ENCODE measurements around the gene CAVIN1. TPM values are rescaled to one million over a fixed set of nuclear protein-coding genes. Genes with fewer than 3 reads are reported as not detected.
A peak's percentile ranks its signal among the peaks of the same experiment; 100 is the strongest.
"Not testable (repeated sequence)": the region's sequence is repeated elsewhere in the genome, so short reads cannot be mapped to it uniquely, and the experiment has no call there.

The CAVIN1 gene
- total RNA-seq, 3 donors from 2014 or later: 0.76 to 1.1 (median 0.92) TPM

DNA sequence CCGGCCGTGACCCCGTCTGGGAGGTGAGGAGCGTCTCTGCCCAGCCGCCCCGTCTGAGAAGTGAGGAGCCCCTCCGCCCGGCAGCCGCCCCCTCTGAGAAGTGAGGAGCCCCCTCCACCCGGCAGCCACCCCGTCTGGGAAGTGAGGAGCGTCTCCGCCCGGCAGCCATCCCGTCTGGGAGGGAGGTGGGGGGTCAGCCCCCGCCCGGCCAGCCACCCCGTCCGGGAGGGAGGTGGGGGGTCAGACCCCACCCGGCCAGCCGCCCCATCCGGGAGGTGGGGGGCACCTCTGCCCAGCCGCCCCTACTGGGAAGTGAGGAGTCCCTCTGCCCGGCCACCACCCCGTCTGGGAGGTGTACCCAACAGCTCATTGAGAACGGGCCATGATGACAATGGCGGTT is 26.1 kb upstream of the CAVIN1 start:
- not testable (repeated sequence) for H3K36me3 Mint-ChIP-seq (ENCODE audit: insufficient read depth); H3K4me3 Mint-ChIP-seq; ATAC-seq; H3K27me3 Mint-ChIP-seq (ENCODE audit: low read depth); DNase-seq; H3K4me1 Mint-ChIP-seq (ENCODE audit: low read depth); H3K9me3 Mint-ChIP-seq

DNA sequence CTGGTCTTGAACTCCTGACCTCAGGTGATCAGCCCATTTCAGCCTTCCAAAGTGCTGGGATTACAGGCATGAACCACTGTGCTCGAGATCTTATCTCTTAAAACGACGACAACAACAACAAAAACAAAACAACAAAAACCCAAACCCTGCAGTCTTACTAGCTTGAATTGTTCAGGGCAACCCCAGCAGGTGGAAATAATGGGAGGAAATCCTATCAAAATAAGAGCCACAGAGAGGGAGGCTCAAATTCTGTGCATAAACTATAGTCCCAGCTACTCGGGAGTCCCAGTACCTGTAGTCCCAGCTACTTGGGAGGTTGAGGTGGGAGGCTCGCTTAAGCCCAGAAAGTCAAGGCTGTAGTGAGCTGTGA is 19.1 kb upstream of the CAVIN1 start:
- no peak for DNase-seq
- Mint-ChIP-seq H3K4me3 (no peak overlapping the region), H3K36me3 (ENCODE audit: insufficient read depth) (no peaks in the 10 kb centered on the region), H3K27me3 (ENCODE audit: low read depth) (peaks cover 6% of the 10 kb centered on the region), H3K4me1 (ENCODE audit: low read depth) (peaks cover 15% of the 10 kb centered on the region), H3K9me3 (no peaks in the 10 kb centered on the region)
- ATAC-seq: no peak

DNA sequence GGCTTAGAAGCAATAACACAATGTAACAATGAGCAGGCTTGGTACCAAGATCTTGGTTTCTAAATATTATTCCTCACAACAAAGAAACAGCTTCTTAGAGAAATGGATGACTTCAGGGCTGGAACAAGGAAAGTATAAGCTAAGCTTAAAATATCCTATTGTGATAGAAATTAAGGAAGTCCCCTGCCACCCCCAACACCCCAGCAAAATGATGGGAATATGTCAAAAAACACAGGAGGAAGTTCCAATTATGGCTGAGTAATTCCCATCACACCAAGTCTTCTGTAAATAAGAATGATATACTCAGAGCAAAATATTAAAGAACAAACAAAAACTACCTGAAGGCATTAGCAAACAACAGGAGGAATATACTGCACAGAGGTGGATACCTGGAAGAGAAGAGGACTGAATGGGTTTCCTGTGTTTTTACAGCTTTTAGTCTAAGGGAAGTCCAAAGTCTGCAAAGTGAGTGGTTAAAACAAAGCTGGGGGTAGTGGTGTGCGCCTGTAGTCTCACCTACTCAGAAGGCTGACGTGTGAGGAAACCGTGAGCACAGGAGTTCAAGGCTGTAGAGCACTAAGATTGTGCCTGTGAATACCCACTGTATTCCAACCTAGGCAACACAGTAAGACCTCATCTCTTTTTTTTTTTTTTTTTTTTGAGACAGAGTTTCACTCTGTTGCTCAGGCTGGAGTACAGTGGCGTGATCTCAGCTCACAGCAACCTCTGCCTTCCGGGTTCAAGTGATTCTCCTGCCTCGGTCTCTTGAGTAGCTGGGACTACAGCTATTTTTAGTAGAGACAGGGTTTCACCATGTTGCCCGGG is 18.5 kb upstream of the CAVIN1 start:
- no peak overlapping the region for H3K4me3 Mint-ChIP-seq
- DNase-seq (no peak), ATAC-seq (peak in 1 of 2 donors; percentile 67)
- no peaks in the 10 kb centered on the region for H3K36me3 Mint-ChIP-seq (ENCODE audit: insufficient read depth)
- H3K27me3 Mint-ChIP-seq (ENCODE audit: low read depth): peaks cover 5% of the 10 kb centered on the region
- H3K4me1 Mint-ChIP-seq (ENCODE audit: low read depth): peaks cover 13% of the 10 kb centered on the region
- H3K9me3 Mint-ChIP-seq: no peaks in the 10 kb centered on the region

DNA sequence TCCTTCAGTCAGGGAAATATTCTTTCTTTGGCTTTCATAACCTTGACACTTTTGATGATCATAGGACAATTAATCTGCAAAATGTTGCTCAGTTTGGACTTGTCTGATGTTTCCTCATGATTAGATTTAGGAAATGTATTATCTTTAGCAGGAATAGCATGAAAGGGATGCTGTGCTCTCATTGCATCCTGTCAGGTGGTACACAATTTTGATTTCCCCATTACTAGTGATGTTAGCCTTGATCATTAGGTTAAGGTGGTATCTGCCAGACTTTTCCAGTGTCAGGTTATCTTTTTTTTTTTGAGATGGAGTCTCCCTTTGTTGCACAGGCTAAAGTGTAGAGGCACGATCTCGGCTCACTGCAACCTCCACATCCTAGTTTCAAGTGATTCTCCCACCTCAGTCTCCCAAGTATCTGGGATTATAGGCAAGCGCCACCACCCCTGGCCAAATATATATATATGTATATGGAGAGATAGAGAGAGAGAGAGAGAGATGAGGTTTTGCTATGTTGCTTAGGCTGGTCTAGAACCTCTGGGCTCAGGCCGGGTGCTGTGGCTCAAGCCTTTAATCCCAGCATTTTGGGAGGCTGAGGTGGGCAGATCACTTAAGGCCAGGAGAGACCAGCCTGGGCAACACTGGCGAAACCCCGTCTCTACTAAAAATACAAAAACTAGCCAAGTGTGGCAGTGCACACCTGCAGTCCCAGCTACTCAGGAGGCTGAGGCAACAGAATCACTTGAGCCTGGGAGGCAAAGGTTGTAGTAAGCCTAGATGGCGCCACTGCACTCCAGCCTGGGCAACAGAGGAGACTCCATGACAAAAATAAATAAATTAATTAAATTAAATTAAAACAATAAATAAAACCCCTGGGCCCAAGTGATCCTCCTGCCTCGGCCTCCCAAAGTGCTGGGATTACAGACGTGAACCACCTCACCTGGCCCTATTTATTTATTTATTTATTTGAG is 15.8 kb upstream of the CAVIN1 start:
- Mint-ChIP-seq H3K36me3 (ENCODE audit: insufficient read depth) (no peaks in the 10 kb centered on the region), H3K4me1 (ENCODE audit: low read depth) (peaks cover 11% of the 10 kb centered on the region), H3K4me3 (no peak overlapping the region), H3K27me3 (ENCODE audit: low read depth) (no peaks in the 10 kb centered on the region), H3K9me3 (no peaks in the 10 kb centered on the region)
- peak; percentile 30 for DNase-seq
- peak in 1 of 2 donors; percentile 62 for ATAC-seq

DNA sequence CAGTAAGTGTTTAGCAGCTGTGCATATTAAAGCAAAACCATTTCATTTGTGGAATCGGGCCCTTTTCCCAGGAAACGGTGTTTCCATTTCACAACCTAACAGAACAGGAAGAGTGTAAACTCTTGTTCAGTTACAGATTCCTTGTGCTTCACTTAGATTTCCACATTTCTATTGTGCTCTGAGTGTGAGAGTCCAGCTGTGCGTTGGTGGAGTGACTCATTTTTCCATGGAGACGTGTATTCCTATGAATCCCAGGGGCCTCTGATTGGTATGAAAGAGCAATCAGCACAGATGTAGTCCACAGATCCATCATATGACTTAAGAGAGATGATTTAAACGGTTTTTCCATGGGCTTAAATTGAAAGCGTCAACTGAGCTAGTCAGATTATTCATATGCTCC is 13.3 kb upstream of the CAVIN1 start:
- no peak for DNase-seq
- H3K4me3 Mint-ChIP-seq: no peak overlapping the region
- ATAC-seq: no peak
- H3K4me1 Mint-ChIP-seq (ENCODE audit: low read depth): peaks cover 1% of the 10 kb centered on the region
- no peaks in the 10 kb centered on the region for H3K36me3 Mint-ChIP-seq (ENCODE audit: insufficient read depth)
- H3K27me3 Mint-ChIP-seq (ENCODE audit: low read depth): no peaks in the 10 kb centered on the region
- H3K9me3 Mint-ChIP-seq: no peaks in the 10 kb centered on the region

DNA sequence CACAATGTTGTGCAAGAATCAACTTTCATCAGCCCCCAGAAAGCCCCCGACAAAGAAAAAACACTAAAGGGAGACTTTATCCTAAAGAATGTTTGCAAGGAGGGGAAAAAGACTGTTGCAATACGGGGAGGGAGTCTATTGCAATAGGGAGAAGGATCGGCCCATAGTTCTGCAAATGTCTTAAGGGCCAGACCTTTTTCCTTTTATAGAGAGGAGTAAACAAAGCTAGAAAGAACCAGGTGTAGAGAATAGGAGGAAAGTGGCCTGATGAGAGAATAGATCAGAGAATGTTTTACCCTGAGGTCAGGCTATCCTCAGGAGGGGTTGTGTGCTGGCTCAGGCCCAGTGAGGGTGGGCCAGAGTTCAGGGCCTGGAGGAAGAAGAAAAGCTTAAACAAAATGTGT is 8.7 kb upstream of the CAVIN1 start:
- Mint-ChIP-seq H3K27me3 (ENCODE audit: low read depth) (peaks cover 6% of the 10 kb centered on the region), H3K4me3 (no peak overlapping the region)
- no peak for ATAC-seq

DNA sequence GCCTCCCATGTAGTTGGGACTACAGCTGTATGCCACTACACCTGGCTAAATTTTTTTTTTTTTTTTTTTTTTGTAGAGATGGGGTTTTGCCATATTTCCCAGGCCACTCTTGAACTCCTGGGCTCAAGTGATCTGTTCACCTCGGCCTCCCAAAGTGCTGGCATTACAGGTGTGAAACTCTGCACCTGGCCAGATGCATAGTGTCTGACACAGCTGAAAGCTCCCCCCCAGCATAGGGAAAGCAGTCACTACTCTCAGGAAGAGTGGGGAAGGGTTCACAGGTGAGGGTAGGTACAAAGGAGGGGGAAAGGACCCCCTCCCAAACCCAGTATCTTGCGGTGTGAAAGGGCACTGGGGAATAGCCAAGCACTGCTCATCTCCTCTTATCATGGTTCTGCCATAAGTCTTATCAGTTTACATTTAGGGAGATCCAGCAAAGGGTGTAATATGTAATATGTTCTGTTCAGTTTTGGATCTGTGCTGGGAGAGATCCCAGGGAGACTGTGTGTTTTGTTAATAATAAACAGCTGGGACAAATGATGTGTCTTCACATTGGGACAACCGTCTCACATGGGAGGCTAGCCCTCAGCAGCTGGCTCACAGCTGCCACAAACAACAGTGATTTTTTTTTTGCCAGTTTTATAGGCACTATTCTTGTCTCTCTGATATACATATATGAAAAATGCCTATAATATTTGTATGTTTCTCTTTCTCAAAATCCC is 6.8 kb upstream of the CAVIN1 start:
- Mint-ChIP-seq H3K4me3 (no peak overlapping the region), H3K9me3 (no peaks in the 10 kb centered on the region), H3K27me3 (ENCODE audit: low read depth) (peaks cover 8% of the 10 kb centered on the region), H3K36me3 (ENCODE audit: insufficient read depth) (no peaks in the 10 kb centered on the region), H3K4me1 (ENCODE audit: low read depth) (no peaks in the 10 kb centered on the region)
- DNase-seq (no peak), ATAC-seq (no peak)

More for the DNA sequence above, 8.7 kb upstream of the CAVIN1 start:
- Mint-ChIP-seq H3K9me3 (no peaks in the 10 kb centered on the region), H3K36me3 (ENCODE audit: insufficient read depth) (no peaks in the 10 kb centered on the region), H3K4me1 (ENCODE audit: low read depth) (no peaks in the 10 kb centered on the region)
- no peak for DNase-seq

DNA sequence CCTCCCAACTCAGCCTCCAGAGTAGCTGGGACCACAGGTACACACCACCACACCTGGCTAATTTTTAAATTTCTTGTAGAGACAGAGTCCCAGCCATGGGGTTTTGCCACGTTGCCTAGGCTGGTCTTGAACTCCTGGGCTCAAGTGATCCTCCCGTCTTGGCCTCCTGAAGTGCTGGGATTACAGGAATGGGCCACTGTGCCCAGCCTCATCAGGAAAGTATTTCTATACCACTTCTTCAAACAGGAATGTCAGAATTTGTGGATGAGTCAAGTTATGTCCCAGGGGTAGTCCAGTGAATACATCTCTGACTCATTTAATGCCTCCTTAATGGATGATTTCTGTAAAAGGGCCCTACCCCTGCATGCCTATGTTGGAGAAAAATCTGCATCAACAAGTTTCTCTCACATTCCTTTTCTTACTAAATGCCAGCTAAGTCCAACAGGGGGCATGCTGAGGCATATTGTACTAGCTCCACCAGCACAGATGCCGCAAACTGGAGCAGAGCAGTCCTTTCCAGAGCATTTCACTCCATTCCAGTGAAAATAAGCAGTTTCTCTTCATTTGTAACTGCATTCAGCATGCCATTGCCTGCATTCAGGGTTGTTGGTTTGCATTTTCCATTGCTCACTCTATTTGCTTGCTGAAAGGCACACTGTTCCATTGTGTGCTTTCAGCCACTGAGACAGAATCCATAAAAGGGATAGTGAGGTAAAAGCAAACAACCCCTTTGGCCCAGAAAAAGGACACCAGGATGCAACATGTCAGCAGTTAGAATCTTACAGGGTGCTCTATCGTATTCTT is 5.3 kb upstream of the CAVIN1 start:
- DNase-seq: no peak
- Mint-ChIP-seq H3K27me3 (ENCODE audit: low read depth) (peaks cover 18% of the 10 kb centered on the region), H3K4me3 (no peak overlapping the region), H3K36me3 (ENCODE audit: insufficient read depth) (no peaks in the 10 kb centered on the region), H3K4me1 (ENCODE audit: low read depth) (peaks cover 2% of the 10 kb centered on the region), H3K9me3 (no peaks in the 10 kb centered on the region)
- ATAC-seq: peak; percentile 71

DNA sequence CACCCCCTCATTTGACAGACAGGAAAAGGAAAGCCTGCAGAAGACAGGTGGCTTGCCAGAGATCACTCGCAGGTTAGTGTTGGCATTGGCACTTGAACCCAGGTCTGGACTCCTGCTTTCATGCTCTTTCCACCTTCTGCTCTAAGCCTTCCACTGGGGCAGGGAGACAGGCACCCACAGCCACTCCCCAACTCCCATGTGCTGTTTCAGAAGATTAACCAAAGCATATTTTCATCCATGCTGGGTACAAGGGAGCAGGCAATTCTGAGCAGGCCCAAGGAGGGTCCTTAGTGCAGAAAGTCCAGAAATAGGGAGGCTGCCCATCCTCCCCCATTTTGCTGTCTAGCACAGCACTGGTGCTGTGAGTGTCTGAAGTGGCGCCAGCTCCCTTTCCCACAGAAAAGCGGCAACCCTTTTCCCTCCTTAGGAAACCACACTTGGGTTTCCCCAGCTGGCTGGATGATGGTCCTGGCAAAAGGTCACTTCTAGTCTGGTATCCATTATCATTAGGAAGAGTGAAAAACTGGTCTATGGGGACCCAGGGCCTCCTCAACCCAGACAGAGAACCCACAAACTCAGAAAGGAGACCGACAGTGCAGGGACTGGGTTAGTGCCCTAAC is 2.0 kb upstream of the CAVIN1 start:
- H3K4me1 Mint-ChIP-seq (ENCODE audit: low read depth): peaks cover 11% of the 10 kb centered on the region

DNA sequence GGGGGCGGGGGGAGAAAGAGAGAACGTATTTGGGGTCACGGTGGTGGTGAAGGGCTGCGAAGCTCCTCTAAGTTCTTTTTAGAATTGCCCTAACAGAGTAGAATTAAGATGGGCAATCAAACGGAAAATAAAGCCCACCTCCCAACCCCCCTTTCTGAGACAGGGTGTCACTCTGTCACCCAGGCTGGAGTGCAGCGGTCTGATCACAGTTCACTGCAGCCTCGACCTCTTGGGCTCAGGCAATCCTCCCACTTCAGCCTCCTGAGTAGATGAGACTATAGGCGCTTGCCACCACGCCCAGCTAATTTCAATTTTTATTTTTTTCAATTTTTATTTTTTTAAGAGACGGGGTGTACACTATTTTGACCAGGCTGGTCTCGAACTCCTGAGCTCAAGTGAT is 710 bp upstream of the CAVIN1 start:
- Mint-ChIP-seq H3K9me3 (no peaks in the 10 kb centered on the region), H3K4me1 (ENCODE audit: low read depth) (peaks cover 11% of the 10 kb centered on the region), H3K4me3 (no peak overlapping the region), H3K36me3 (ENCODE audit: insufficient read depth) (no peaks in the 10 kb centered on the region), H3K27me3 (ENCODE audit: low read depth) (peaks cover 35% of the 10 kb centered on the region)
- DNase-seq: no peak
- ATAC-seq: no peak

More for the DNA sequence above, 2.0 kb upstream of the CAVIN1 start:
- H3K4me3 Mint-ChIP-seq: no peak overlapping the region
- DNase-seq: no peak
- H3K27me3 Mint-ChIP-seq (ENCODE audit: low read depth): peaks cover 35% of the 10 kb centered on the region
- no peaks in the 10 kb centered on the region for H3K9me3 Mint-ChIP-seq
- ATAC-seq: no peak
- no peaks in the 10 kb centered on the region for H3K36me3 Mint-ChIP-seq (ENCODE audit: insufficient read depth)

DNA sequence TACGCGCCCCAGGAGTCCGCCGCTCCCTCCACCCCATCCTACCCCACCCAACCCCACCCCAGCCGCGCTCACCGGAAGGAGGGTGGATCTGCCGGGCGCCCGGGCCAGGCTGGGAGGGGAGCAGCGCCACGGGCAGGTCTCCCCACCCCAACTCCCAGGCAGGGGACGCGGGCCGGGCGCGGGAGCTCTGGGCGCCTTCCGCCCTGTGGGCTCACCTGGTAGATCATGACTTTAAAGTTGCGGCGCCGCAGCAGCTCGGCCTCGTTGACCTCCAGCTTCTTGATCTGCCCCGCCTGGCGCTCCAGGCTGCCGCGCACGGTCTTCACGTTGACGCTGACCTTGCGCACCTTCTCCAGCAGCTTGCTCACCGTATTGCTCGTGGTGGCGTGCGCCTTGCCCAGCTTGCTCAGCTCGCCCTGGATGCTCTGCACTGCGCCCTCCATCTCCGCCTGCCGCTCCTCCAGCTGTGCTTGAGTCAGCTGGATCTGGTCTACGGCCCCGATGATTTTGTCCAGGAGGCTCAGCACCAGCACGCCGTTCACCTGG is 571 bp downstream of the CAVIN1 start:
- Mint-ChIP-seq H3K4me1 (ENCODE audit: low read depth) (peaks cover 11% of the 10 kb centered on the region), H3K4me3 (peak overlapping the region; percentile 77), H3K9me3 (no peaks in the 10 kb centered on the region), H3K36me3 (ENCODE audit: insufficient read depth) (no peaks in the 10 kb centered on the region), H3K27me3 (ENCODE audit: low read depth) (peaks cover 32% of the 10 kb centered on the region)
- ATAC-seq: peak; percentile 65
- no peak for DNase-seq

DNA sequence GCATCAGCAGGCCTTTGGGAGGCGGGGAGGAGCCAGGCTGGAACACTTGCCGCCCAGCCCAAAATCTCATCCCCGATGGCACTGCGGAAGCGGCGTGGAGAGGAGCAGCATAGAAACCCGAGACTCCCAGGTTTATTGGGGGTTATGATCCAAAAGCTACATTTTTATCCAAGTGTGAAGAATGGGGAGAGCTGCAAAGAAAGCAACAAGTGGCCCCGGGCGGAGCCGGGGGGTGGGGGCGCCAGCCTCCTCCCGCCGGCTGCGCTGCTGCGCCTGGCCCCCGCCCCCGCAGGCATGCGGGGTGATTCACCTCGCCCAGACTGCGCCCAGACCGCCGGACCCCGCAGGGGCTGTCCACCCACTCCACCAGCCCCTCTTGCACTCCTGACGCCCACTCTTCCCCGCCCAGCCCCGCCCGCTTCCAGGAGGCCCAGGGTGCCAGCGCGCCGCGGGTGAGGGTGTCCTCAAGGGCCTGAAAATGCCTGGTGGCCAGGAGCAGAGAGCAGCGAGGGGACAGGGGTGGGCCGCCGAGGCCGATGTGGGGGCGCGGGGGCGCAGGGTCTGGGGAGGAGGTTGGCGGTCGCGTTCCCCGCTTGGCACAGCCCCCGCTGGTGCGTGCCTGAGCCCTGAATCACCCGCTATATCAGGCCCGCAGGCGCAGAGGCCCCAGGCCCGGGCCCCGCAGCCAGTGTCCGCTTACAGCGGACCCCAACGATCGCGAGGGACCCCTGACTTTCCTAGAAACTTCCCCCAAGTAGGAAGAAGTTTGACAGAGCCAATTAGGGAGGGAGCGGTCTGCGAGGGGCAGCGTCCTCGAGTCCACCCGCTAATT is 1.3 kb downstream of the CAVIN1 start:
- DNase-seq (no peak), ATAC-seq (peak; percentile 58 to 63)
- H3K27me3 Mint-ChIP-seq (ENCODE audit: low read depth): peaks cover 32% of the 10 kb centered on the region
- no peaks in the 10 kb centered on the region for H3K9me3 Mint-ChIP-seq
- H3K4me1 Mint-ChIP-seq (ENCODE audit: low read depth): peaks cover 11% of the 10 kb centered on the region
- H3K4me3 Mint-ChIP-seq: peak overlapping the region; percentile 72
- no peaks in the 10 kb centered on the region for H3K36me3 Mint-ChIP-seq (ENCODE audit: insufficient read depth)

Measured in activated T-cell treated with anti-CD3 and anti-CD28 coated beads, Interleukin-2, amount 50 U/mL, for 4 hours (primary cell).